DOHH2 (cell line): ENCODE results near the gene SURF2.
A peak's percentile ranks its signal among the peaks of the same experiment; 100 is the strongest.

Source experiments
- H3F3A ChIP-seq: fragments of 200-600 bp; sonication (generic), shearing (Covaris generic); 2 replicates; pipeline ENCODE4 v1.6.0; 2016; ENCODE audit warnings: antibody characterized with exemption, mild to moderate bottlenecking; ENCODE audit not compliant: control insufficient read depth, insufficient read depth
- H3K27ac ChIP-seq: fragments of 200-600 bp; sonication (generic); 2 replicates; pipeline ENCODE4 v1.5.1; 2014; ENCODE audit warnings: low read depth, mild to moderate bottlenecking, low read length, moderate library complexity
- H3K27me3 ChIP-seq: fragments of 200-600 bp; sonication (generic); 2 replicates; pipeline ENCODE4 v1.6.1; 2014; ENCODE audit warnings: mild to moderate bottlenecking, low read length, mixed read lengths; ENCODE audit not compliant: control insufficient read depth
- H3K36me3 ChIP-seq: fragments of 200-600 bp; sonication (generic); 2 replicates; pipeline ENCODE4 v1.6.1; 2014; ENCODE audit warnings: mild to moderate bottlenecking, low read length, moderate library complexity, mixed read lengths; ENCODE audit not compliant: control insufficient read depth
- H3K4me1 ChIP-seq: fragments of 200-600 bp; sonication (generic); 2 replicates; pipeline ENCODE4 v1.6.1; 2014; ENCODE audit warnings: mild to moderate bottlenecking, low read length, mixed read lengths; ENCODE audit not compliant: control insufficient read depth
- H3K4me2 ChIP-seq: fragments of 200-600 bp; sonication (generic); 2 replicates; pipeline ENCODE4 v1.6.0; 2014; ENCODE audit warnings: mild to moderate bottlenecking, low read length, moderate library complexity
- H3K4me3 ChIP-seq: fragments of 200-600 bp; sonication (generic); 2 replicates; pipeline ENCODE4 v1.5.1; 2014; ENCODE audit warnings: mild to moderate bottlenecking, low read length, mixed read lengths
- H3K79me2 ChIP-seq: fragments of 200-600 bp; sonication (generic); 2 replicates; pipeline ENCODE4 v1.6.1; 2014; ENCODE audit warnings: mild to moderate bottlenecking, low read length, mixed read lengths; ENCODE audit not compliant: control insufficient read depth
- H3K9me2 ChIP-seq: fragments of 200-600 bp; sonication (generic); replicated peaks from 2 replicates; pipeline ENCODE4 v1.6.1; 2014; ENCODE audit warnings: mild to moderate bottlenecking, low read length, mixed read lengths; ENCODE audit not compliant: control insufficient read depth
- H3K9me3 ChIP-seq: fragments of 200-600 bp; sonication (generic); 2 replicates; pipeline ENCODE4 v1.6.1; 2014; ENCODE audit warnings: antibody characterized with exemption, low read length, mixed read lengths; ENCODE audit not compliant: control insufficient read depth, insufficient read depth
- H4K20me1 ChIP-seq: fragments of 200-600 bp; sonication (generic); 2 replicates; pipeline ENCODE4 v1.6.0; 2014; ENCODE audit warnings: low read depth, mild to moderate bottlenecking, antibody characterized with exemption, low read length, moderate library complexity; ENCODE audit not compliant: control insufficient read depth, insufficient read depth
- CTCF ChIP-seq: fragments of 200-600 bp; sonication (generic); IDR thresholded peaks from one replicate; pipeline ENCODE4 v1.5.1; 2014; ENCODE audit warnings: antibody characterized with exemption, mild to moderate bottlenecking, low read depth, low read length; ENCODE audit not compliant: poor library complexity, severe bottlenecking
- EZH2phosphoT487 ChIP-seq: fragments of 200-600 bp; sonication (generic); IDR thresholded peaks from 2 replicates; pipeline ENCODE4 v1.6.1; 2017; ENCODE audit warnings: borderline replicate concordance, mild to moderate bottlenecking, antibody characterized with exemption, low read length, moderate library complexity, mixed read lengths

Gene SURF2

GRCh38 chr9:133355881-133356357 is 431 bp upstream of the SURF2 start:
- no peaks in the 10 kb centered on the region for H4K20me1 ChIP-seq
- no peak for TF ChIP-seq EZH2phosphoT487
- H3K36me3 ChIP-seq = peaks cover 50% of the 10 kb centered on the region
- H3K27me3 ChIP-seq = no peaks in the 10 kb centered on the region
- H3K9me2 ChIP-seq = no peaks in the 10 kb centered on the region
- peaks cover 48% of the 10 kb centered on the region for H3F3A ChIP-seq
- peak overlapping the region; percentile 95 for H3K4me3 ChIP-seq
- peak overlapping the region; percentile 58 for H3K27ac ChIP-seq
- peaks cover 31% of the 10 kb centered on the region for H3K79me2 ChIP-seq
- H3K4me2 ChIP-seq = peak overlapping the region; percentile 91
- peaks cover 34% of the 10 kb centered on the region for H3K4me1 ChIP-seq
- no peaks in the 10 kb centered on the region for H3K9me3 ChIP-seq

- Histone ChIP-seq H3F3A (peaks cover 38% of the 10 kb centered on the region), H3K79me2 (peaks cover 31% of the 10 kb centered on the region), H3K9me3 (no peaks in the 10 kb centered on the region), H3K27me3 (no peaks in the 10 kb centered on the region), H4K20me1 (no peaks in the 10 kb centered on the region), H3K9me2 (no peaks in the 10 kb centered on the region), H3K4me1 (peaks cover 29% of the 10 kb centered on the region), H3K36me3 (peaks cover 50% of the 10 kb centered on the region), H3K4me3 (peak overlapping the region; percentile 95; the same call in 1 of the 2 replicates), H3K4me2 (peak overlapping the region; percentile 81), H3K27ac (no peak overlapping the region)
- TF ChIP-seq EZH2phosphoT487 = no peak
Measured at GRCh38 chr9:133357656-133358055, 1.3 kb downstream of the SURF2 start.

GRCh38 chr9:133359399-133360175 is 3.2 kb downstream of the SURF2 start:
- H3K36me3 ChIP-seq = peaks cover 55% of the 10 kb centered on the region
- no peaks in the 10 kb centered on the region for H3K9me2 ChIP-seq
- no peaks in the 10 kb centered on the region for H3K27me3 ChIP-seq
- H3K79me2 ChIP-seq = peaks cover 28% of the 10 kb centered on the region
- no peaks in the 10 kb centered on the region for H3K9me3 ChIP-seq
- no peak overlapping the region for H3K4me2 ChIP-seq
- H3K4me1 ChIP-seq = peaks cover 23% of the 10 kb centered on the region
- peaks cover 19% of the 10 kb centered on the region for H3F3A ChIP-seq
- no peak overlapping the region for H3K4me3 ChIP-seq
- H3K27ac ChIP-seq = no peak overlapping the region
- 0 out of 2 replicates have a peak, but pooled peaks cover 3% of the 10 kb centered on the region for H4K20me1 ChIP-seq
- no peak for TF ChIP-seq EZH2phosphoT487
- peak; percentile 34 for TF ChIP-seq CTCF

GRCh38 chr9:133360400-133361393 is 4.3 kb downstream of the SURF2 start:
- Histone ChIP-seq H3K27me3 (no peaks in the 10 kb centered on the region), H3K9me2 (no peaks in the 10 kb centered on the region), H3K4me2 (no peak overlapping the region), H3K4me3 (no peak overlapping the region), H3K4me1 (peaks cover 12% of the 10 kb centered on the region), H3F3A (peaks cover 10% of the 10 kb centered on the region; the same call in 1 of the 2 replicates), H3K27ac (no peak overlapping the region), H3K9me3 (no peaks in the 10 kb centered on the region), H3K36me3 (peaks cover 66% of the 10 kb centered on the region), H3K79me2 (peaks cover 17% of the 10 kb centered on the region), H4K20me1 (0 out of 2 replicates have a peak, but pooled peaks cover 3% of the 10 kb centered on the region)
- TF ChIP-seq CTCF (no peak), EZH2phosphoT487 (no peak)
